22Rv1 (cell line): ENCODE measurements around the gene FLRT2.

ENCODE experiments used
- CTCF ChIP-seq: fragments of 450-650 bp; IDR thresholded peaks from 2 replicates; pipeline ENCODE4 v1.5.1; 2017; ENCODE audit warnings: mild to moderate bottlenecking
- ZFX ChIP-seq: fragments of 450-650 bp; IDR thresholded peaks from 2 replicates; pipeline ENCODE4 v1.6.1; 2017; ENCODE audit warnings: antibody characterized with exemption, borderline replicate concordance

GRCh38 chr14:85701763-85702162 is 171.8 kb downstream of the FLRT2 start:
- TF ChIP-seq CTCF (no peak), ZFX (no peak)
